ENCODE data around the gene CMTM7.

CMTM7 gene

DNA sequence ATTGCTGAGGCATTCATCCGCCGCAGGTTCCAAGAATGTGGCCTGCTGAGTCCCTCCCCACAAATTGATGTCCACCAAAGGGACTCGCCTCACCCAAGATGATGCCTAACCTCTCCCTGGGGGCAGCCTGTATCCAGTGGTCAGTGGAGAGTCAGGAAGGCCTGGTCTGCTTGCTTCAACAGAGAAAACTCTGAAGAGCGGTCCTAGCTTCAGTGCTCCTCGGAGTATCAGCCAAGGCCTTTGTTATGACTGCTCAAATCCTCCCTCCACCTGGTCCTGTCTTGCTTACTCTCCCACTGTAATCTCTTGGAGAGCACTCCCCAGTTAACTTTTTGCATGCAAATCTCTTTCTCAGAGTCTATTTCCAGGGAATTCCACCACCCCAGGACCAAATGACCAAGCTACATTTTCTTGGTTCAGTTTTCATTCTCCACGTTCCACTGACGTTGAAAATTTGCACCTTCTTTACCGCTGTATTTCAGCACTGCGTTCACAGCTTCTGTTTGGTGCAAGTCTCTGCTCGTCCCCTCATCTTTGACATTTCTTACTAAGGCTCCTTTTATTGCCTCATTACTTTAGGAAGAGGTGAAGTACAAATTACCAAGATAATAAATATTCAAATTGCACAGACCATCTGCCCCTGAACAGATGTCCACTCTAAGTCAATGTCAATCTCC lies 22.3 kb downstream of the CMTM7 start:
- DNase-seq, result no peak

- DNase-seq, result no peak
Observed at GRCh38 chr3:32414522-32415202, 23.0 kb downstream of the CMTM7 start.

DNA sequence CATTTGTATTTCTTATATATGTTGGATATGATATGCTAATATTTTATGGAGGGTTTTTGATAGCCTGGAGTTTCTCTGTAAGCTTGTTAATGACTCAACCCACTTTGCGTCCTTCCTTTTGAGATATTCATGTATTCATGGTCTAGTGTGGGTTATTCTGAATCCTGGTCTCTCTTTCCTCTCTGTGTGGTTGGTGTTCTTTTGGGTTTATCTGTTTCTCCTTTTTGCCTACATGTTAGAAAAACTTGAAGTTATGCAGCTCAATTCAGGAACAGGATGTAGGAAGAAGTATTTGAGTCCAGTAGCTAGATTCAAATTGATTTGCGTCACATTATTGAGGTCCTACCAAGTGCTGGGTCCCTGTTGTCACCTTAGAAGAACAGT lies 28.1 kb downstream of the CMTM7 start:
- DNase-seq, result no peak

GRCh38 chr3:32420126-32421038 lies 28.7 kb downstream of the CMTM7 start:
- DNase-seq, result peak in 4 of 56 donors; percentile 10 to 61 (median 18)

- no peak for DNase-seq
Observed at GRCh38 chr3:32421185-32421584, 29.5 kb downstream of the CMTM7 start.

DNA sequence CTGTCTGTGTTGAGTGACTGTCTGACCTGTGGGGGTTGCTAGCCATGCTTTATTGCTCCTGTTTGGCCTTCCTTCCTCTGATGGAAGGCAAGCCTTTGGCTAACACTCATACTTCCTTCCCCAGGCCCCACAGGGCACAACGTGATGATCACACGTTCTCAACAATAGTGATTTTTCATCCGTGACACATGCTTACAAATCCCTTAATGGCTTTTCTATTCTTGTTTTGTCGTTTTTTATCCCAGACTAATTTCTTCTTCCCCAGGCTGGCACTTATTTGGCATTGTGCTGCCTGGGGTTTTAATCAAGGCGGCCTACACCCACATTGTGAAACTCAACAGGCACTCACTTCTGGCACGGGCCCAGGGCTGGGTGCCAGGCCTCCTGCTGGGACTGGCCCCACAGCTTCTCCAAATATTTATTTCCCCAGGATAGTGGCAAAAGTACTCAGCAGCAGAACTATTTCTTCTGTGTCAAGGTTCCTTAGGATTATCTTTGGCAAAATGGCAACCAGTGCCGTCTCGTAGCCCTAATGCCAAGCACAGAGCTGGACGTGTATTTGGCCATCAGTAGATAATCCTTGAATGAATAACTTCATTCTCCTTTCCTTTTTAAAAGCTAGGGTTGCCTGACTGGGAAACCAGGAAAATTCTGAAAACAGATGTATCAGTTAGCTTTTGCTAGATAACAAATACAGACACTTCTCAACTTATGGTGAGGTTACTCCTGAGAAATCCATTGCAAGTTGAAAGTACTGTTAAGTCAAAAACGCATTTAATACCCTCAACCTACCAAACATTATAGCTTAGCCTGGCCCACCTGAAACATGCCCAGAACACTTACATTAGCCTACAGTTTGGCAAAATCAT lies 30.6 kb downstream of the CMTM7 start:
- DNase-seq, result peak in 18 of 56 donors; percentile 2 to 70 (median 22)

- DNase-seq, result no peak
Observed at GRCh38 chr3:32422943-32423342, 31.3 kb downstream of the CMTM7 start.

DNA sequence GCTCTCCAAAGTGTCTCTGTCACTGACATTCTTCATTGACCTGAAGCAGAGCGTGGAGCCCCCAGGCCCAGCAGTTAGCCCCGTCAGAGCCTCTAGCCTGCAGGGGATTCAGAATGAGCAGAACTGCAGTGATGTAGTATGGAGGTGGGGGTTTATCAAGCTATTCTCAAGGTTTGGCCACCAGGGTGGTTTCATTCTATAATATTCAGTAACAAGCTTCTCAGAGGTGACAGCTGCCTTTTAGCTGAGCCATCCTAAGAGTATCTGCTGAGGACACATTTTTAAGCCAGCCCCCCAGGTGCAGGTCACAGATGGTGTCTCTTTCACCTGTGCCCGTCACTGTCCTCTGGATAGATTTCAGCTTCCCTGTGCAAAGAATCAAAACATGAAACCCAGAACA lies 31.9 kb downstream of the CMTM7 start:
- DNase-seq, result no peak

DNA sequence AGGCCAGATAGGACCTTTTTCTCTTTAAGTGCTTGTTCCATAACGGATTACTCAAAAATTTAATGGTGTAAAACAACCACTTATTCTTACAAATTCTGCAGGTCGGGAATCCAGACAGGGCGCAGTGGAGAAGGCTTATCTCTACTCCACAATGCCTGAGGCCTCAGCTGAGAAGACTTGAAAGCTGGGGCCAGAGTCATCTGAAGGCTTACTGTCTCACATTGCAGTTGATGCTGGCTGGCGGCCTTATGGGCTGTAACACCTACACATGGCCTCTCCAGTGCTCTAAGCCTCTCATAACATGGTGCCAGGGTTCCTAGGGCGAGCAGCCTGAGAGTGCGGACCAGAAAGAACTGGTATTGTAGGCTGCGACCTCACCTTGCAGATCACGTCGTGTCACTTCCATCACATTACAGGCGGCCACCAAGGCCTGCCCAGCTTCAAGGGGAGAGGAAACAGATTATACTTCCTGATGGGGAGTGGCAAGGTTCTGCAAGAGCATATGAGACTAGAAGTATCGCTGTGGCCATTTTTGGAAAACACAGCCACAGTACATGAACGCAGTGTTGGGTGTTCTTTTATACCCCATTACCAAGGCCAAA lies 32.4 kb downstream of the CMTM7 start:
- no peak for DNase-seq

- DNase-seq, result no peak
Observed at GRCh38 chr3:32424581-32425250, 33.1 kb downstream of the CMTM7 start.

- no peak for DNase-seq
Observed at GRCh38 chr3:32428092-32429068, 36.7 kb downstream of the CMTM7 start.

GRCh38 chr3:32430900-32431299 lies 39.2 kb downstream of the CMTM7 start:
- no peak for DNase-seq

- no peak for DNase-seq
Observed at GRCh38 chr3:32431481-32431880, 39.8 kb downstream of the CMTM7 start.

DNA sequence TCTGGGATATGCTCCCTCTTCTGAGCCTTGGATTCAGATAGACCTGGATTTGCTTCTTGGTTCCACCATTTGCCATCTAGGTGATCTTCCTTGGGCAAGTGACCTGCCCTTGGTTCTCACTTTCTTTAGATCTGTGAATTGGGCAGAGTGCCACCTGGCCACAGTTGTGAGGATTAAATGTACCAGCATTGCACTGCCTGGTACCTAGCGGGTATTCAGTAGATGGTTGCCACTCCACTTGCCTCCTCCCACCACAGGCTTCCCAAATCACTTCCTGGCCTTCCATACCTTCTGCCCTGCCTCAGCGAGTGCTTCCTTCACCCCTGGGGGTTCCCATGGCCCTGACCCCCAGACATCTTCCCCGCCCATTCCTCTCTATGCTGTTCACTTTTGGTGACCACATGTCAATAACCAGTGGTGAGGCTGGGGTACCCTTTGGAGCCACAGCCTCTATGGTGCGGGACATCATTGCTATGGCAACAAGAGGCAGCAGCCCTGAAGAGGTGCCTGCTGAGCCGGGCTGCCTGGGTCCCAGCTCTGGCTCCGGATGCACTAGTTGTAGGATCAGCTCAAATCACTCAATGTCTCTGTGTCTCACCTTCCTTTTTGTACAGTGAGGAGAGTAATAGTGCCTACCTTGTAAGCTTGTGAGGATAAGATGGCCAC lies 40.5 kb downstream of the CMTM7 start:
- DNase-seq, result no peak

DNA sequence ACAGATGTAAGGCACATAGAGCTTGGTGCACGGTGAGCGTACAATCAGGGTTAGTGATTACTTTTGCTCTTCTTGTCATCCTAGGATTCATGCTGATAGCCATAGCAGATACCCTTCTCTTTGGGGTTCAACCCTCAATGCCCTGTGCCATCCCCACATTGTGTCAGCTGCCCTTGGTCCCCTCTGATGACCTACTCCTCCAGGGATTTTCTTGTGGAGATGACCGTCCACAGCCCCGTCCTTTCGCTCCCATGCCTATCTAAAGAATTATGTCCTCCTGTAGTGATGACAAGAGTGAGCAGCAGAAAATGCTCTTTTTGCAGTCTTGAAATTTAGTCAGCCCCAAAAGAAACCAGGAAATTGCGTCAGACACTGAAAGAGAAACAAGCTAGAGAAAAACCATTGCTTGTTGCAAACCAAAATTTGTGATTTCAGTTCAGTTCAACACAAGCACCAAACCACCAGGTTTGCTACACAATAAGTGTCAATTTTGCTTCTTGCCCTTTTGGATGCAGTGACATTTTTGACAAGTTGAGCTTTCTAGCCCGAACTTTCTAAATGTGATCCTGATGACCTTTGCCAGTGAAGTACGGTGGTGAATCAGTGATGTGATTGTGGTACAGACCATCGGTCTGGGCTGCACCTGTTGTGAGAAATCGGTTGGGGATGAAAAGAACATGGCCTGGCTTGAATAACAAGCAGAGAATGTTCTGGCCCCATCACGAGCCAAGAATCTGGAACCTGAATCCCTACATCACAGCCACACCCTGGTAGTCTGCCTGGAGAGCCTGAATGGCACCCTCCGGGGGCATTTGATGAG lies 41.3 kb downstream of the CMTM7 start:
- no peak for DNase-seq

- DNase-seq, result no peak
Observed at GRCh38 chr3:32434206-32434605, 42.6 kb downstream of the CMTM7 start.

Data from nucleus accumbens (tissue), 56 donors.